ENCODE results near the gene RPS6KB1.
"Not testable (repeated sequence)": the region's sequence is repeated elsewhere in the genome, so short reads cannot be mapped to it uniquely, and the experiment has no call there.

Gene RPS6KB1

GRCh38 chr17:59872351-59872750 lies 20.6 kb upstream of the RPS6KB1 start:
- DNase-seq = no peak

GRCh38 chr17:59873414-59873813 lies 19.5 kb upstream of the RPS6KB1 start:
- not testable (repeated sequence) for DNase-seq

GRCh38 chr17:59874376-59874775 lies 18.5 kb upstream of the RPS6KB1 start:
- DNase-seq = no peak

- no peak for DNase-seq
These were observed 16.8 kb upstream of the RPS6KB1 start for GRCh38 chr17:59876107-59876506.

- DNase-seq = no peak
These were observed 15.0 kb upstream of the RPS6KB1 start for GRCh38 chr17:59877965-59878364.

- no peak for DNase-seq
These were observed 14.3 kb upstream of the RPS6KB1 start for GRCh38 chr17:59878624-59879023.

- no peak for DNase-seq
These were observed 8.1 kb upstream of the RPS6KB1 start for GRCh38 chr17:59884861-59885260.

- DNase-seq = no peak
These were observed 4.7 kb upstream of the RPS6KB1 start for GRCh38 chr17:59888145-59888750.

- DNase-seq = no peak
These were observed 2.2 kb upstream of the RPS6KB1 start for GRCh38 chr17:59890720-59891119.

GRCh38 chr17:59892251-59892923 lies 534 bp upstream of the RPS6KB1 start:
- DNase-seq = no peak

GRCh38 chr17:59893676-59894100 lies 767 bp downstream of the RPS6KB1 start:
- no peak for DNase-seq

- DNase-seq = no peak
These were observed 4.2 kb downstream of the RPS6KB1 start for GRCh38 chr17:59897090-59897489.

GRCh38 chr17:59899099-59899498 lies 6.2 kb downstream of the RPS6KB1 start:
- no peak for DNase-seq

- no peak for DNase-seq
These were observed 8.7 kb downstream of the RPS6KB1 start for GRCh38 chr17:59901604-59902003.

- no peak for DNase-seq
These were observed 10.5 kb downstream of the RPS6KB1 start for GRCh38 chr17:59903455-59903854.

- no peak for DNase-seq
These were observed 14.5 kb downstream of the RPS6KB1 start for GRCh38 chr17:59907467-59907866.

- no peak for DNase-seq
These were observed 21.4 kb downstream of the RPS6KB1 start for GRCh38 chr17:59914274-59914854.

- no peak for DNase-seq
These were observed 23.5 kb downstream of the RPS6KB1 start for GRCh38 chr17:59916446-59916845.

GRCh38 chr17:59920637-59921036 lies 27.7 kb downstream of the RPS6KB1 start:
- not testable (repeated sequence) for DNase-seq

- peak; percentile 36 for DNase-seq
These were observed 37.2 kb downstream of the RPS6KB1 start for GRCh38 chr17:59930121-59930520.

- DNase-seq = not testable (repeated sequence)
These were observed 37.8 kb downstream of the RPS6KB1 start for GRCh38 chr17:59930768-59931167.

- DNase-seq = not testable (repeated sequence)
These were observed 40.4 kb downstream of the RPS6KB1 start for GRCh38 chr17:59933317-59933716.

GRCh38 chr17:59940697-59941096 lies 47.8 kb downstream of the RPS6KB1 start:
- not testable (repeated sequence) for DNase-seq

GRCh38 chr17:59941131-59941530 lies 48.2 kb downstream of the RPS6KB1 start:
- DNase-seq = no peak
